ENCODE measurements around the gene FAM185A.

DNA sequence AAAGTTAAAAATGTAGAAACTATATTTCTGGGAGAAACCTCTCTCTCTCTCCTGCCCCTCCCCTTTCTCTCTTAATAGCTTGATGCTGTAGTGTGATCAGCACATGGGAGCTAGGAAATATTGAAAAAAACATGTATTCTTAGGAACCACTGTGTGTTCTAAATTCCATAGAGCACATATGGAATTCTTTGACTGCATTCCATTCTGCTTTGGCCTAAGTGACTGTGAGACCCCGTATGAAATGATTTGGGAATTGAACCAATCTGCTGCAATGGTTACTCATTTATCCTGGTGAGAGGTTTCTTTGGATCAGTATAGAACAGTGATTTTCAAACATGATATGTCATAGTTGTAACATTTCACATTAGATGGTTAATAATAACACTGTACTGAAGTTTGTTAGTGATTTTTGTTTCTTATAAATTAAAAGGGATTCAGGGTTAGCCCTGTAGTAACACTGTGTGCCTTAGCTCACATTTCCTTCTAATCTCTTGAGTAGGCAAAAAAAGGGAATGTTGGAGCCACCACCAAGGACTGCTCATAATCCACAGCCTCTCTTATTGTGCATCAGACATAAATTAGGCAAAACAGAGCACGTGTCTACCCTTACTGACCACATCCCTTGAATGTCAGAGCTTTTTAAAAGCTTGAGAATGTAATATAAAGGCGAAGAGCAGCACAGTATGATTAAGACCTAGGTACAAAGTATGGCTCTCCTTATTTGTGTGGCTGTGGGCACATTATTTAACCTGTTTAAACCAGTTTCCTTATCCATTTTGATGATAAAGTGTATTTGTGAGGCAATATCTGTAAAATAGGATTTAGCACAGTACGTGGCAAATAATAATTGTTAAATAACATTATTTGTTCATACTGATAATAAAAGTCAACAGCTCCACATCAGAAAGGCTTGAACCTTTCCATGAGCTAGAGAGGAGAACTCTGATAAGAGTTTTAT is 69.1 kb downstream of the FAM185A start:
- TF ChIP-seq, protein P1, sequence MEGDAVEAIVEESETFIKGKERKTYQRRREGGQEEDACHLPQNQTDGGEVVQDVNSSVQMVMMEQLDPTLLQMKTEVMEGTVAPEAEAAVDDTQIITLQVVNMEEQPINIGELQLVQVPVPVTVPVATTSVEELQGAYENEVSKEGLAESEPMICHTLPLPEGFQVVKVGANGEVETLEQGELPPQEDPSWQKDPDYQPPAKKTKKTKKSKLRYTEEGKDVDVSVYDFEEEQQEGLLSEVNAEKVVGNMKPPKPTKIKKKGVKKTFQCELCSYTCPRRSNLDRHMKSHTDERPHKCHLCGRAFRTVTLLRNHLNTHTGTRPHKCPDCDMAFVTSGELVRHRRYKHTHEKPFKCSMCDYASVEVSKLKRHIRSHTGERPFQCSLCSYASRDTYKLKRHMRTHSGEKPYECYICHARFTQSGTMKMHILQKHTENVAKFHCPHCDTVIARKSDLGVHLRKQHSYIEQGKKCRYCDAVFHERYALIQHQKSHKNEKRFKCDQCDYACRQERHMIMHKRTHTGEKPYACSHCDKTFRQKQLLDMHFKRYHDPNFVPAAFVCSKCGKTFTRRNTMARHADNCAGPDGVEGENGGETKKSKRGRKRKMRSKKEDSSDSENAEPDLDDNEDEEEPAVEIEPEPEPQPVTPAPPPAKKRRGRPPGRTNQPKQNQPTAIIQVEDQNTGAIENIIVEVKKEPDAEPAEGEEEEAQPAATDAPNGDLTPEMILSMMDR (IDR thresholded peaks at IDR 0.05), result no peak
- no peak for TF ChIP-seq ZFX (IDR thresholded peaks at IDR 0.05; ENCODE audit: borderline replicate concordance)

Measured in 22Rv1 (cell line).